ENCODE data around the gene CLEC1B. TPM values are rescaled to one million over a fixed set of nuclear protein-coding genes. Genes with fewer than 3 reads are reported as not detected.

CLEC1B gene
- total RNA-seq, 1 donor from 2014 or later = not detected

DNA sequence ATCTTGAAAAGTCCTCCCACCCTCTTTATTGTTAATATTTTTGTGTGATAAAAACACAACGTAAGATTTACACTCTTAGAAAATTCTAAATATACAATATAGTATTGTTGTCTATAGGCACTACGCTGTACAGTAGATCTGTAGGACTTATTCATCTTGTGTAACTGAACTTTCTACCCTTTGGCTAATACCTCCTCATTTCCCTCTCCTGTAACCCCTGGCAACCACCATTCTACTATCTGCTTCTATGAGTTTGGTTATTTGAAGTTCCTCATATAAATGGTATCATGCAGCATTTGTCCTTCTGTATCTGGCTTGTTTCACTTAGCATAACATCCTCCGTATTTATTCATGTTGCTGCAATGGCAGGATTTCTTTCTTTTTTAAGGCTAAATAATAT, 26.3 kb upstream of the CLEC1B start:
- Histone ChIP-seq H3K36me3 (ENCODE audit: control insufficient read depth in 3 of 3, insufficient read depth in 3 of 3, low read length in 3 of 3) (no peaks in the 10 kb centered on the region), H3K4me1 (ENCODE audit: control insufficient read depth in 3 of 3, insufficient read depth in 3 of 3, low read length in 3 of 3) (no peaks in the 10 kb centered on the region), H3K4me3 (ENCODE audit: low read length in 3 of 3) (no peak overlapping the region), H3K9ac (ENCODE audit: low read depth in 1 of 3, low read length in 3 of 3) (no peak overlapping the region), H3K9me3 (ENCODE audit: control insufficient read depth in 3 of 3, low read length in 3 of 3) (no peaks in the 10 kb centered on the region), H3K27ac (ENCODE audit: low read depth, low read length) (no peak overlapping the region), H3K27me3 (ENCODE audit: control insufficient read depth in 3 of 3, insufficient read depth in 3 of 3, low read length in 3 of 3) (no peaks in the 10 kb centered on the region)

DNA sequence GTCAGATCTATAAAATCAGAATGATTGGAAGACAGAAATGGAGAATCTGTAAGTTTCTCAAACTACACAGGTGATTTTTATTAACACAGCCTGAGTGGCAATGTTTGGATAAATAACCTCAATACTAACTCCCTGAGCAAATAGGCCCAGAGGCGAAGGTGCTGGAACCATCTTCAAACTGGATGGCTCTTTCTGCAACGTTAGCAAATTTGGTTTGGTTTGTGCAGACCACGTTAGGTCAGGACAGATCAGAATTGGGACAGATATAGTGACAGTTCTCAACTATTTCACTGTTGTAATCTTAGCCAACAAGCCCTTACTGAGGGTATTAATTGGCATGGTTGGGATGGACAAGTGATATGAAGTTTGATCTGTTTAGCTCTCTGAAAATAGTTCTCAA, 22.4 kb upstream of the CLEC1B start:
- Histone ChIP-seq H3K4me1 (ENCODE audit: control insufficient read depth in 3 of 3, insufficient read depth in 3 of 3, low read length in 3 of 3) (no peaks in the 10 kb centered on the region), H3K4me3 (ENCODE audit: low read length in 3 of 3) (no peak overlapping the region), H3K9ac (ENCODE audit: low read depth in 1 of 3, low read length in 3 of 3) (no peak overlapping the region)

GRCh38 chr12:10018386-10018785, 19.5 kb upstream of the CLEC1B start:
- no peaks in the 10 kb centered on the region for H3K36me3 ChIP-seq (ENCODE audit: control insufficient read depth in 3 of 3, insufficient read depth in 3 of 3, low read length in 3 of 3)
- H3K4me1 ChIP-seq (ENCODE audit: control insufficient read depth in 3 of 3, insufficient read depth in 3 of 3, low read length in 3 of 3) = no peaks in the 10 kb centered on the region
- no peak overlapping the region for H3K9ac ChIP-seq (ENCODE audit: low read depth in 1 of 3, low read length in 3 of 3)
- no peak overlapping the region for H3K4me3 ChIP-seq (ENCODE audit: low read length in 3 of 3)
- no peaks in the 10 kb centered on the region for H3K9me3 ChIP-seq (ENCODE audit: control insufficient read depth in 3 of 3, low read length in 3 of 3)
- no peak overlapping the region for H3K27ac ChIP-seq (ENCODE audit: low read depth, low read length)
- no peaks in the 10 kb centered on the region for H3K27me3 ChIP-seq (ENCODE audit: control insufficient read depth in 3 of 3, insufficient read depth in 3 of 3, low read length in 3 of 3)

More for the DNA sequence above, 22.4 kb upstream of the CLEC1B start:
- no peaks in the 10 kb centered on the region for H3K36me3 ChIP-seq (ENCODE audit: control insufficient read depth in 3 of 3, insufficient read depth in 3 of 3, low read length in 3 of 3)
- H3K9me3 ChIP-seq (ENCODE audit: control insufficient read depth in 3 of 3, low read length in 3 of 3) = no peaks in the 10 kb centered on the region
- H3K27me3 ChIP-seq (ENCODE audit: control insufficient read depth in 3 of 3, insufficient read depth in 3 of 3, low read length in 3 of 3) = no peaks in the 10 kb centered on the region
- H3K27ac ChIP-seq (ENCODE audit: low read depth, low read length) = no peak overlapping the region

GRCh38 chr12:10016881-10017280, 18.0 kb upstream of the CLEC1B start:
- no peaks in the 10 kb centered on the region for H3K9me3 ChIP-seq (ENCODE audit: control insufficient read depth in 3 of 3, low read length in 3 of 3)
- no peaks in the 10 kb centered on the region for H3K4me1 ChIP-seq (ENCODE audit: control insufficient read depth in 3 of 3, insufficient read depth in 3 of 3, low read length in 3 of 3)
- no peaks in the 10 kb centered on the region for H3K27me3 ChIP-seq (ENCODE audit: control insufficient read depth in 3 of 3, insufficient read depth in 3 of 3, low read length in 3 of 3)
- no peak overlapping the region for H3K27ac ChIP-seq (ENCODE audit: low read depth, low read length)
- no peak overlapping the region for H3K9ac ChIP-seq (ENCODE audit: low read depth in 1 of 3, low read length in 3 of 3)
- H3K4me3 ChIP-seq (ENCODE audit: low read length in 3 of 3) = no peak overlapping the region
- no peaks in the 10 kb centered on the region for H3K36me3 ChIP-seq (ENCODE audit: control insufficient read depth in 3 of 3, insufficient read depth in 3 of 3, low read length in 3 of 3)

DNA sequence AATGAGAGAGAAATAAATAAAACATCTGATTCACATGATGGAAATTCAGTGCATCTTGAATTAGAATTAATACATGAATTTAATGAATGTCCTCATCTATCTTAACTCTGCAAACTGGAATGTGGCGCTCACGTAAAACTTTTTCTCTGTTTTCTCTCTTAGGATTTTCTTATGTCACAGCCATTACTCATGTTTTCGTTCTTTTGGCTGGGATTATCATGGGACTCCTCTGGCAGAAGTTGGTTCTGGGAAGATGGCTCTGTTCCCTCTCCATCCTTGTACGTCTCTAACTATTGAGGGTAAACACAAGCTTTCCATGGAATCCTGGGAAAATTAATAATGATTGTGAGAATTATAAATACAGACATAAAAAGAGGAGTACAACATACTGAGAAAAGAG, 16.5 kb upstream of the CLEC1B start:
- no peak overlapping the region for H3K27ac ChIP-seq (ENCODE audit: low read depth, low read length)
- no peaks in the 10 kb centered on the region for H3K27me3 ChIP-seq (ENCODE audit: control insufficient read depth in 3 of 3, insufficient read depth in 3 of 3, low read length in 3 of 3)
- H3K36me3 ChIP-seq (ENCODE audit: control insufficient read depth in 3 of 3, insufficient read depth in 3 of 3, low read length in 3 of 3) = no peaks in the 10 kb centered on the region
- no peak overlapping the region for H3K9ac ChIP-seq (ENCODE audit: low read depth in 1 of 3, low read length in 3 of 3)
- no peaks in the 10 kb centered on the region for H3K4me1 ChIP-seq (ENCODE audit: control insufficient read depth in 3 of 3, insufficient read depth in 3 of 3, low read length in 3 of 3)
- no peak overlapping the region for H3K4me3 ChIP-seq (ENCODE audit: low read length in 3 of 3)
- no peaks in the 10 kb centered on the region for H3K9me3 ChIP-seq (ENCODE audit: control insufficient read depth in 3 of 3, low read length in 3 of 3)

DNA sequence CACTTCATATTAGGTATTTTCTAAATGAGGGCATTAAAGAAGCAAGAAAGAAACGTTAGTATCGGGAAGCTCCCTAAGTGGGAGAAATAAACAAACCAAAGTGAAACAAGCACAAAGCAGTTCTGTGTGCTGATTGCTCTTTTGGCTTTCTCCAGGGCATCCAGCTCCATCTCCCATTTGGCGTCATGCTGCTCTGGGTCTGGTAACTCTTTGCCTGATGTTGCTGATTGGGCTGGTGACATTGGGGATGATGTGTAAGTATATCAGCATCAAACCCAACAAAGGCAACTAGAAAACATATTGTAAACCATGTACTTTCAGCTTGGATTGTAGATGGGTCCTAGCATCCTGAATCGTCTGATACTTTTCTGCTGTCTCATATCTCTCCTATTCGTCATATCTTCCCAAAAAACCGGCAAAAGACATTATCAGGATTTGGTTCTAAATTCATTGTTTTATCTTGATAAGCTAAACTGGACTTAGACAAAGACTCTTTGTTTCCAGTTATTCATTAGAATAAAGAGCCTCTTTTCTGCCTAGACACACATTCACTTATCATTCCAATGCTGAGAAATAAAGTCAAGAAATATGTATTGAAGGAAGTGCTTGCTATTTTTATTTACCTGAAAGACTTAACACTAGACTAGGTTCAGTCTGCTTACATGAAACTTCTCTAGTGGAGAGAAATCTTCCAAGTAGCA, 13.9 kb upstream of the CLEC1B start:
- Histone ChIP-seq H3K4me1 (ENCODE audit: control insufficient read depth in 3 of 3, insufficient read depth in 3 of 3, low read length in 3 of 3) (no peaks in the 10 kb centered on the region), H3K9me3 (ENCODE audit: control insufficient read depth in 3 of 3, low read length in 3 of 3) (no peaks in the 10 kb centered on the region), H3K27me3 (ENCODE audit: control insufficient read depth in 3 of 3, insufficient read depth in 3 of 3, low read length in 3 of 3) (no peaks in the 10 kb centered on the region), H3K36me3 (ENCODE audit: control insufficient read depth in 3 of 3, insufficient read depth in 3 of 3, low read length in 3 of 3) (no peaks in the 10 kb centered on the region), H3K4me3 (ENCODE audit: low read length in 3 of 3) (no peak overlapping the region), H3K9ac (ENCODE audit: low read depth in 1 of 3, low read length in 3 of 3) (no peak overlapping the region), H3K27ac (ENCODE audit: low read depth, low read length) (no peak overlapping the region)

DNA sequence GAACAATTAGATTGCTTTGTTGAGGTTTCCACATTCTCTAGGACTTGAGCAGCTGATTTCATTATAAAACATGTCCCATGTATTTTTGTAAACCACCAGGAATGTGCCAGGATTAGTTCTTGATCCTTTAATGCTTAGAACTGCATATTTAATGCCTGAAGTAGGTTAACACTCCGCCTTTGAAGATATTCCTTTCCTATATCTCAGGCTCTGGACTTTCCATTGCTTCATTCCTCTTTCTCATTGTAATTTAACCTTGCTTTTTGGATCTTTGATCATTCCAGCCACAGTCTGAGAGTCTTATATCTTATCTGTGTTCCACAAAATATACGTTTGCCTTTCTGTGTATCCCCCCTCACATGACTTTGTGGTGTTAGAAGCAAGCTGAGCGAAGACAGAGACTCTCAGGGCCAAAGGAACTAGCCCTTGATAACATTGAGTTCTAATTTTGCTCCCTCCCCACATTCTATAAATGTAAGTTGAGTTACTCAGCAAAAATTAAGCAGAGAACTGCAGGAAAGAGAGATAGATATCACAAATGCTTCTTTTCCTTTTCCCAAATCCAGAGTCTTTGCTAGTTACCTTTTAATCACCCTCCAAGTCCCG, 2.4 kb upstream of the CLEC1B start:
- Histone ChIP-seq H3K27ac (ENCODE audit: low read depth, low read length) (no peak overlapping the region), H3K27me3 (ENCODE audit: control insufficient read depth in 3 of 3, insufficient read depth in 3 of 3, low read length in 3 of 3) (no peaks in the 10 kb centered on the region), H3K36me3 (ENCODE audit: control insufficient read depth in 3 of 3, insufficient read depth in 3 of 3, low read length in 3 of 3) (no peaks in the 10 kb centered on the region), H3K4me3 (ENCODE audit: low read length in 3 of 3) (no peak overlapping the region), H3K9me3 (ENCODE audit: control insufficient read depth in 3 of 3, low read length in 3 of 3) (no peaks in the 10 kb centered on the region), H3K4me1 (ENCODE audit: control insufficient read depth in 3 of 3, insufficient read depth in 3 of 3, low read length in 3 of 3) (no peaks in the 10 kb centered on the region), H3K9ac (ENCODE audit: low read depth in 1 of 3, low read length in 3 of 3) (no peak overlapping the region)

DNA sequence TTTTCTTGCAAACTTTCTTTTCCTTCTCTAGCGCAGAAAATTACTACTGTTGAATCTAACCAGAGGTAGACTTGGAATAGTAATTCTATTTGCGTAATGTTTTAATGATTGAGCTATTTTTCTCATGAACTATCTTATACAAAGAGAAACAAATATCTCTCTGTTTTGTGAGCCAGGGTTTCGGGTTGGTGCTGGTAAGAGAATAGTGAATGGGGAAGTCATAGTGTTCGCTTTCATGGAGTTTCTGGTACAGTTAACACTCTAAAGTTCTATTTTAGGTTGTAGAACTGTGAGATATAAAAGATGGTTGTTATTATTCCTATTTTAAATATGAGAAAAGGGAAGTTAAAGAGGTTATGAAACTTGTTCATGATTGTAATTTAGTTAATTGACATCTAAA, 6.6 kb downstream of the CLEC1B start:
- no peak overlapping the region for H3K4me3 ChIP-seq (ENCODE audit: low read length in 3 of 3)
- H3K9me3 ChIP-seq (ENCODE audit: control insufficient read depth in 3 of 3, low read length in 3 of 3) = no peaks in the 10 kb centered on the region

DNA sequence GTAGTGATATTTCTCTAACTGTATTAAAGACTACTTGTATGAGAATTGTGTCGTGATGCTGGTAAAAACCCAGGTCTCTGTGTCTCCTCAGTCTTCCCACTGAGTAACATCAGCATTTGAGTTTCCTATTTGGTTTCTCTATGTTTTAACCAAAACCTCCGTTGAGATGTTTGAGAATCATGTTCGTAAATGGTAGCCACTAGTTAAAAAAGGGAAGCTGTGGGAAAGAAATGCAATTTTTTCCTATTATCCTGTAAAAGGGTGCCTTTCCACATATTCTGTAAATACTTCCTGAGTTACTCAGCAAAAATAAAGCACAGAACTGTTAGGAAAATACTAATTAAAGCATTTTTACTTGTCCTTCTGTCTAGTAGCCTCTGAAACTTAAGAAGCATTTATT, 7.0 kb downstream of the CLEC1B start:
- no peak overlapping the region for H3K4me3 ChIP-seq (ENCODE audit: low read length in 3 of 3)

More for the DNA sequence above, 6.6 kb downstream of the CLEC1B start:
- no peak overlapping the region for H3K27ac ChIP-seq (ENCODE audit: low read depth, low read length)
- no peaks in the 10 kb centered on the region for H3K27me3 ChIP-seq (ENCODE audit: control insufficient read depth in 3 of 3, insufficient read depth in 3 of 3, low read length in 3 of 3)
- no peaks in the 10 kb centered on the region for H3K36me3 ChIP-seq (ENCODE audit: control insufficient read depth in 3 of 3, insufficient read depth in 3 of 3, low read length in 3 of 3)
- no peak overlapping the region for H3K9ac ChIP-seq (ENCODE audit: low read depth in 1 of 3, low read length in 3 of 3)
- no peaks in the 10 kb centered on the region for H3K4me1 ChIP-seq (ENCODE audit: control insufficient read depth in 3 of 3, insufficient read depth in 3 of 3, low read length in 3 of 3)

DNA sequence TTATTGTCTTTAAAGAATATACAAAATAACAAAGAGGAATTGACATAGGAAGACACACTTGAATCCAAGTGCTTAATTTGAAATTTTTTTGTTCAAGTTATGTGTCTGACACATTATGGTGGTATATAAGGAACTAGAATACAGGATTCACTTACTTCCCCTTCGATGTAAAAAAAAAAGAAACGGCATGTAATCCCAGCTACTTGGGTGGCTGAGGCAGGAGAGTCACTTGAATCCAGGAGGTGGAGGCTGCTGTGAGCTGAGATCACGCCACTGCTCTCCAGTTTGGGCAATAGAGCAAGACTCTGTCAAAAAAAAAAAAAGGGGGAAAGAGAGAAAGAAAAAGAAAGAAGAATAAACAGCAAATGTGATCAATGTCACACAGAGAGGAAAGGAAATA, 18.8 kb downstream of the CLEC1B start:
- Histone ChIP-seq H3K27me3 (ENCODE audit: control insufficient read depth in 3 of 3, insufficient read depth in 3 of 3, low read length in 3 of 3) (no peaks in the 10 kb centered on the region), H3K9me3 (ENCODE audit: control insufficient read depth in 3 of 3, low read length in 3 of 3) (no peaks in the 10 kb centered on the region), H3K9ac (ENCODE audit: low read depth in 1 of 3, low read length in 3 of 3) (no peak overlapping the region)

More for the DNA sequence above, 7.0 kb downstream of the CLEC1B start:
- no peaks in the 10 kb centered on the region for H3K4me1 ChIP-seq (ENCODE audit: control insufficient read depth in 3 of 3, insufficient read depth in 3 of 3, low read length in 3 of 3)
- no peak overlapping the region for H3K27ac ChIP-seq (ENCODE audit: low read depth, low read length)
- no peak overlapping the region for H3K9ac ChIP-seq (ENCODE audit: low read depth in 1 of 3, low read length in 3 of 3)
- H3K27me3 ChIP-seq (ENCODE audit: control insufficient read depth in 3 of 3, insufficient read depth in 3 of 3, low read length in 3 of 3) = no peaks in the 10 kb centered on the region
- H3K9me3 ChIP-seq (ENCODE audit: control insufficient read depth in 3 of 3, low read length in 3 of 3) = no peaks in the 10 kb centered on the region
- H3K36me3 ChIP-seq (ENCODE audit: control insufficient read depth in 3 of 3, insufficient read depth in 3 of 3, low read length in 3 of 3) = no peaks in the 10 kb centered on the region

More for the DNA sequence above, 18.8 kb downstream of the CLEC1B start:
- Histone ChIP-seq H3K4me3 (ENCODE audit: low read length in 3 of 3) (no peak overlapping the region), H3K4me1 (ENCODE audit: control insufficient read depth in 3 of 3, insufficient read depth in 3 of 3, low read length in 3 of 3) (no peaks in the 10 kb centered on the region), H3K36me3 (ENCODE audit: control insufficient read depth in 3 of 3, insufficient read depth in 3 of 3, low read length in 3 of 3) (no peaks in the 10 kb centered on the region), H3K27ac (ENCODE audit: low read depth, low read length) (no peak overlapping the region)
